Pancreas (tissue), 10 donors: ENCODE data around the gene CCDC80. TPM values are rescaled to one million over a fixed set of nuclear protein-coding genes. Genes with fewer than 3 reads are reported as not detected.

Experiments used
- ATAC-seq, 4 donors: fragments of 200-7000 bp; cut with Tn5 transposase; one replicate each; pipeline versions ENCODE4 v1.8.0 to v1.9.1; 2020; ENCODE audit warnings: mild to moderate bottlenecking in 4 of 4, moderate library complexity in 4 of 4
- DNase-seq, 6 donors: peaks; one replicate each; pipeline ENCODE4 v3.0.0-alpha.2; 2020
- FAIRE-seq: peaks from 2 replicates; lab custom pipeline; 2012; peaks lifted over from hg19 to GRCh38; lab: Jason Lieb, UNC
- H3K27ac ChIP-seq, 4 donors: fragments of 200-600 bp; sonication (generic); 1 replicate in 3 of 4; 2 replicates in 1 of 4; pipeline versions ENCODE4 v1.5.0 to v1.8.0; 2020
- H3K27me3 ChIP-seq, 4 donors: fragments of 200-600 bp; one replicate each; pipeline ENCODE4 v1.8.0; 2021
- H3K36me3 ChIP-seq, 3 donors: fragments of 200-600 bp; sonication (generic) in 1 of 3; one replicate each; pipeline versions ENCODE4 v1.5.0 to v1.8.0; 2020 to 2021
- H3K4me1 ChIP-seq, 3 donors: fragments of 200-600 bp; one replicate each; pipeline ENCODE4 v1.8.0; 2021
- H3K4me3 ChIP-seq, 4 donors: fragments of 200-600 bp; sonication (generic) in 2 of 4; one replicate each; pipeline versions ENCODE4 v1.5.0 to v1.8.0; 2020 to 2021
- H3K9me3 ChIP-seq, 4 donors: fragments of 200-600 bp; one replicate each; pipeline ENCODE4 v1.8.0; 2021
- WGBS, 2 donors: extraction: QIAGEN DNeasy Blood & Tissue Kit; methylation state at CpG; one replicate each; pipeline ENCODE4 v1.1.7; 2013; 5-methylcytosine and 5-hydroxymethylcytosine counted together
- intact Hi-C, 3 donors: fragments of 100-400 bp; cut with DNase I; formaldehyde crosslinking; loops; one replicate each; pipeline versions ENCODE4 v1.11.1 to v1.14.2; 2022
- polyA plus RNA-seq, 2 donors: library from polyadenylated mRNA; stranded (reverse); fragments of 200-250 nt; gene quantifications; one replicate each; pipeline ENCODE4 v1.2.3, GENCODE V29; 2013
- total RNA-seq, 6 donors: library from RNA; stranded (reverse); fragmentation: NEBNext Ultra II Directional in 4 of 6; extraction: Animal tissue kit (Norgen Biotek cat#: 25700) in 4 of 6; gene quantifications; one replicate each; pipeline versions ENCODE4 v1.2.1 to v1.2.4, GENCODE V29; 2021 to 2023
- TF ChIP-seq, protein P1 (sequence below), 4 donors: fragments of 200-600 bp; sonication (generic) in 3 of 4; IDR thresholded peaks; one replicate each; pipeline versions ENCODE4 v1.5.0 to v1.8.0; 2021; ENCODE audit warnings: antibody characterized with exemption in 4 of 4
- donor health status: healthy with polysubstance abuse.
- donor health status: DM: no; HTN: no; CAD: no; lungs with moderate emphysema.
- donor health status: DM: no; HTN: no; CAD: no.
- donor health status: control.
- donor health status: control.
- donor health status: Bipolar disorder and iron deficiency.
- donor health status: DM: yes; HTN: yes; CAD: no.
- donor health status: DM: no; HTN: no; CAD: no.
- donor health status: DM: no; HTN: no; CAD: no.
- donor health status: DM: yes; HTN: yes; CAD: no.

Gene CCDC80
- total and polyA plus RNA-seq, 8 donors, result 6.1 to 100 (median 11.8) TPM

DNA sequence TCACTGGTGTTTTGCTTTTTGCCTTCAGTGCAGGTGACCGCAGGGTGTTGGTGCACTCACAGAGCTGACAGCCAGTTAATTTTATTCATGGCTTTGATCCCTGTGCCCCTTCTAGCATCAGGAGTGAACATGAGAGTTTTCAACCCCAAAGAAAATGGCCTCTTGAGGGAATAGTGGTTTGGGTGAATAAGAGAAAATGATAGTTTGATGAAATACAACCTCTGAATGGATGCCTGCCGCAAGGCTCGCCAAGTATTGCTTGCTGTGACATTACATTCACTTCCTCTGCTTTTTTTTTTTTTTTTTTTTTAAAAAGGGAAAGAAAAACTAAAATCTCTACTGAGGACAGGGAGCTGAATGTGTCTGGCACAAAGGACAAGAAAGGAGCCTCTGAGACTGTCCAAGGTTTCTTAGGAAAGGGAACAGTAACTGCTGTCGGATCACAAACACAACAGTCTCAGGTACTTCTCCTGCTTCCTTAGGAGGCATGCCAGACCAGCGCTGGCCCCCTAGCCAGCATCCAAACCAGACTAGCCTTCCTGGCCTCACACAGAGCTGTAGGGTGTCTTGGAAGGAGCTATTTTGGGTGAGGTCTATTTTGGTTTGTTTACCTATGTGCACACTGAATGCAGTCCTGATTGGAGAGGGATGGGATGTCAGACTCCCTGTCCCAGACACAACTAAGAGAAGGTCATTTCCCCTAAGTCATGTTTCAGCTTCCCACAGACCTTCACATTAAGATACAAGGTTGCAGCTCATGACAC, 29.0 kb downstream of the CCDC80 start:
- TF ChIP-seq, protein P1, sequence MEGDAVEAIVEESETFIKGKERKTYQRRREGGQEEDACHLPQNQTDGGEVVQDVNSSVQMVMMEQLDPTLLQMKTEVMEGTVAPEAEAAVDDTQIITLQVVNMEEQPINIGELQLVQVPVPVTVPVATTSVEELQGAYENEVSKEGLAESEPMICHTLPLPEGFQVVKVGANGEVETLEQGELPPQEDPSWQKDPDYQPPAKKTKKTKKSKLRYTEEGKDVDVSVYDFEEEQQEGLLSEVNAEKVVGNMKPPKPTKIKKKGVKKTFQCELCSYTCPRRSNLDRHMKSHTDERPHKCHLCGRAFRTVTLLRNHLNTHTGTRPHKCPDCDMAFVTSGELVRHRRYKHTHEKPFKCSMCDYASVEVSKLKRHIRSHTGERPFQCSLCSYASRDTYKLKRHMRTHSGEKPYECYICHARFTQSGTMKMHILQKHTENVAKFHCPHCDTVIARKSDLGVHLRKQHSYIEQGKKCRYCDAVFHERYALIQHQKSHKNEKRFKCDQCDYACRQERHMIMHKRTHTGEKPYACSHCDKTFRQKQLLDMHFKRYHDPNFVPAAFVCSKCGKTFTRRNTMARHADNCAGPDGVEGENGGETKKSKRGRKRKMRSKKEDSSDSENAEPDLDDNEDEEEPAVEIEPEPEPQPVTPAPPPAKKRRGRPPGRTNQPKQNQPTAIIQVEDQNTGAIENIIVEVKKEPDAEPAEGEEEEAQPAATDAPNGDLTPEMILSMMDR (IDR thresholded peaks at IDR 0.05), result no peak
- Histone ChIP-seq H3K4me3 (no peak overlapping the region), H3K27me3 (no peaks in the 10 kb centered on the region), H3K9me3 (no peaks in the 10 kb centered on the region), H3K27ac (no peak overlapping the region), H3K4me1 (no peaks in the 10 kb centered on the region), H3K36me3 (no peaks in the 10 kb centered on the region)
- DNase-seq (no peak), FAIRE-seq (no peak), ATAC-seq (no peak)
- 82 to 86% methylated on average over 5 of the region's 5 CpGs for WGBS, 2 donors
- intact Hi-C loops, result no loop called here

DNA sequence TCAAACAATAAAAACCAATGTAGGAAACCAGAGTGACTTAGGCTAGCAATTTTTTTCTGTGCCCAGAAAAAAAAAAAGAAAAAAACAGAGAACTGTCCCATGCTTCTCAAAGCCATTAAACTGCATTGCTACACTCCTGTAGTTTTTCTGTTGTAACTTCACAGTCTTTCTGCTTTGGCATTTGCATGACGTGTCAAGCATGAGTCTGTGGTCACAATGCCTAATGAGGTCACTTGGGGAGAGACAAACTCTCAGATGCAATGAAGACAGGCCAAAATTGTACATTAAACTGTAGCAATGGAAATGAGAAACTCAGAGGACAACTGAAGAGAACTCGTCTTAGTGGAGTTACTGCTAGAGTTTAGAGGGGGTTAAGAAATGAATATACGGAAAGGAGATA, 30.8 kb downstream of the CCDC80 start:
- Histone ChIP-seq H3K36me3 (no peaks in the 10 kb centered on the region), H3K4me3 (no peak overlapping the region), H3K4me1 (no peaks in the 10 kb centered on the region), H3K9me3 (no peaks in the 10 kb centered on the region), H3K27ac (no peak overlapping the region), H3K27me3 (no peaks in the 10 kb centered on the region)
- DNase-seq (no peak), FAIRE-seq (no peak), ATAC-seq (no peak)
- WGBS, 2 donors, result 66 to 73% methylated on average over 3 of the region's 3 CpGs
- TF ChIP-seq, protein P1 (IDR thresholded peaks at IDR 0.05), result no peak
- intact Hi-C loops, result no loop called here

DNA sequence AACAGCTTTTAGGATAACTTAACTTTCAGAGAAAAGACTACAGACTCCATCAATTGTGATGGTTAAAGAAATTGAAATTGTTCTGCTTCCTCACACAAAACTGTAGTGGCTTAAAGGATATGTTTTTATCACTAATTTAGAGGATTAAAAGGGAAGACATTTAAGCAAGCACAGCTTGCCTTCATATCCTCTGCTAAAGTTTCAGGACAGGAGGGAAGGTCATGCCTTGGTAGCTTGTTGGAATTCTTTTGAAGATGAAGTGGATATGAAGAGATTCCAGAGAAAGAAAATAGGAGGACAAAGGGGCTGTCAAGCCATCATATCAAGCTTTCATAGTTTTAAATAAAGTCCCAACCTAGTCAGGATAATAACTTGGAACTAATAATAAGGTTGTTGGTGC, 33.1 kb downstream of the CCDC80 start:
- intact Hi-C loops, result no loop called here

DNA sequence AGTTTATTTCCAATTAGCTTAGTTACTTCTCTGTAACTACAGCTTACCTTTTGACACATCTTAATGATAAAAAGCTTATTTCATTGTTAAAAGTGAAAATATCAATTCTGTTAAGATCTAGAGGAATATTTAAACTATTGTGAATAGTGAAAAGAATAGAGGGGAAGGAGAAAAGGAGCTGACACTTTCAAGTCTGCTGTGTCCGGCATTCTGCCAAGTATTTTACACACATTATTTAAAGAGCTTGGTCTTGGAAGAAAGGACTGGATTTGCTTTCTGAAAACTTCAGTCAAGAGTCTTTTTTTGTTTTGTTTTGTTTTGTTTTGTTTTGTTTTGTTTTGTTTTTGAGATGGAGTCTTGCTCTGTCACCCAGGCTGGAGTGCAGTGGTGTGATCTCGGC, 34.8 kb downstream of the CCDC80 start:
- intact Hi-C loops, result no loop called here
- no peaks in the 10 kb centered on the region for H3K27me3 ChIP-seq
- no peak for ATAC-seq
- WGBS, 2 donors, result 93 to 94% methylated on average over 2 of the region's 2 CpGs
- DNase-seq, result no peak
- H3K9me3 ChIP-seq, result no peaks in the 10 kb centered on the region
- no peak for FAIRE-seq
- H3K36me3 ChIP-seq, result no peaks in the 10 kb centered on the region
- no peak overlapping the region for H3K27ac ChIP-seq
- H3K4me1 ChIP-seq, result no peaks in the 10 kb centered on the region
- no peak overlapping the region for H3K4me3 ChIP-seq
- TF ChIP-seq, protein P1 (IDR thresholded peaks at IDR 0.05), result no peak

More for the DNA sequence above, 33.1 kb downstream of the CCDC80 start:
- H3K27me3 ChIP-seq, result no peaks in the 10 kb centered on the region
- H3K9me3 ChIP-seq, result no peaks in the 10 kb centered on the region
- TF ChIP-seq, protein P1 (IDR thresholded peaks at IDR 0.05), result no peak
- no peaks in the 10 kb centered on the region for H3K4me1 ChIP-seq
- DNase-seq, result no peak
- no peak overlapping the region for H3K4me3 ChIP-seq
- no peak overlapping the region for H3K27ac ChIP-seq
- FAIRE-seq, result no peak
- ATAC-seq, result no peak
- no peaks in the 10 kb centered on the region for H3K36me3 ChIP-seq

DNA sequence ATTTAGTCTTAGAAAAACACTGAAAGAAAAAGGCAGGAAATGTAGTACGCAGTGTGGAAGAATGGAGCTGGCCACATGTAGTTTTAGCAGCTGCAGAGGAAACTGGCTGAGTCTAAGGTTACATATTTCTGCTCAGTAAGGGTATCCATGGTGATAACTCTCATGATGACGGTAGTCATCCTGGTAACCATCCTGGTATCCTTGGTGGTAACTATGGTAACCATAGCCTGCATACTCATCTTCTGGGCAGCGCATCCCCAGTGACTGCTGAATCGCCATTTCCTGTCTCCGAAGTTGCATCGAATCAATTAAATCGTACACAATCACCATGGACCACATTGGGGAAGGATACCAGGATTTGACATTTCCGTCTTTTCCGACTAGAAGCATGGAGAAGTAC, 35.7 kb downstream of the CCDC80 start:
- intact Hi-C loops, result no loop called here
- Histone ChIP-seq H3K4me3 (no peak overlapping the region), H3K9me3 (no peaks in the 10 kb centered on the region), H3K27me3 (no peaks in the 10 kb centered on the region), H3K27ac (no peak overlapping the region), H3K4me1 (no peaks in the 10 kb centered on the region), H3K36me3 (no peaks in the 10 kb centered on the region)
- no peak for DNase-seq
- TF ChIP-seq, protein P1 (IDR thresholded peaks at IDR 0.05), result no peak
- WGBS, 2 donors, result 80% methylated on average over 9 of the region's 9 CpGs
- no peak for FAIRE-seq
- peak in 2 of 4 donors; percentile 68 to 89 for ATAC-seq
